Activated T-helper 1 cell treated with Interleukin-2 at 50 U/mL for 16 hours (primary cell): ENCODE measurements around the gene CCDC149.

Experiments used
- DNase-seq: peaks from one replicate; pipeline ENCODE4 v3.0.0-alpha.2; 2020; ENCODE audit warnings: low read depth

The CCDC149 gene

DNA sequence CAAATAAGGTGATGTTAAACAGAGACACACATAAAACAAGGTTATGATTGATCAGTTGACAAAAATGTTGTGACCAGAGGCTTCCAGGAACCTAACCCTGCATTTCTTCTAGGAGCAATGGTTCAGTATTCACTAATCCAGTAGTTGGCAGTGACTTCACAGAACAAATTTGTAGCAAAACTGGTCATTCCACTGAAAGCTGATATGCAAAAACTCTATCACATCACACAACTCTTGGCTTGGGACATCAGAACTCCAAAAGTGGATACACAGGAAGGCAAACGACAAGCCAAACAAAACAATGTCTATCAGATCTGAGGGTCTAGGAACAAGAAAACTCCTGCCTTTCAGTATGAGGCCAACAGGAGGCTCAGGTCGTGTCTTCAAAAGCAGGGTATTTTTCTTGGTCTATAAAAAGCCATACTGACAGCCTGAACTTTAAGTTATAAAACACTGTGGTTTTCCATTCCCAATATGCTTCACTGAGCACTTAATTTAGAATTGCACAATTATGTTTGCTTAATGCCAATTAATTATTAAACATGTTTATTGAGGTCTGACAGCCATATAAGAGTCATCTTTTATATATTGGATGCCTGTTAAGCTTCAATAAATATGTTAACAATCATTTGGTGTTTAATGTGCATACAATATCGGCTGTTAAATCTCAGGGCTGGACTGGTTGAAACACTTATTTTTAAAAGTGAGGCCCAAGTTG is 71.9 kb downstream of the CCDC149 start:
- no peak for DNase-seq

DNA sequence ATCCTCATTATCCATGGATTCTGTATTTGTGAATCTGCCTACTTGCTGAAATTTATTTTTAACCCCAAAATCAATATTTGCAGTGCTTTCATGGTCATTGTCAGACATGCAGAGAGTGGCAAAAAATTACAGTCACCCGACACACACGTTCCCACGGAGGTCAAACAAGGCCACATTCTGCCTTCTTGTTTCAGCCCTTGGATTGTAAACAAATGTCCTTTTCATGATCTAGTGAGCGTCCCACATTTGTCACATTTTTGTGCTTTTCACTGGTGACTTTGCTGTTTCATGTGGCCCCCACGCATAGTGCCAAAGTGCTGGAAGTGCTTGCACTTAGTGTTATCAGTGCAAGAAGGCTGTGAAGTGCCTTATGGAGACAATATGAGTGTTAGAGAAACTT is 72.5 kb downstream of the CCDC149 start:
- no peak for DNase-seq

DNA sequence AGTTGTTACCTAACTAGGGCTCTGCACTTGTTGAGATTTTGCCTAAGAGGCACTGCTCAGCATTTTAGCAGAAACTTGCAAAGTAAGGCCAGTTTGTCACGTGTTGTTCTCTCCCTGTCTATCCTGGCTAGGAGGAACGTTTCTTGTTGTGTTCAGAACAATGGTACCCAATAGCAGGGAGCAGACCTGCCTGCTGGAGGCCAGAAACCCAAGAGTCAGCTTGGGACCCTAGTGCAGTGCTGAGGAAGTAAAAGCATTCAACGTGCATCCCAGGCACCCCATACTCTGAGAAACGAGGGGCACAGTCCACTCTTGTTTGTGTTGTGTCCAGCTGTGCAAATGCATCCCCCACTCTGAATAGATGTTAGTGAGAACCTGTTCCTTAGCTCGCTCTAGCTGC is 75.1 kb downstream of the CCDC149 start:
- DNase-seq, result no peak

DNA sequence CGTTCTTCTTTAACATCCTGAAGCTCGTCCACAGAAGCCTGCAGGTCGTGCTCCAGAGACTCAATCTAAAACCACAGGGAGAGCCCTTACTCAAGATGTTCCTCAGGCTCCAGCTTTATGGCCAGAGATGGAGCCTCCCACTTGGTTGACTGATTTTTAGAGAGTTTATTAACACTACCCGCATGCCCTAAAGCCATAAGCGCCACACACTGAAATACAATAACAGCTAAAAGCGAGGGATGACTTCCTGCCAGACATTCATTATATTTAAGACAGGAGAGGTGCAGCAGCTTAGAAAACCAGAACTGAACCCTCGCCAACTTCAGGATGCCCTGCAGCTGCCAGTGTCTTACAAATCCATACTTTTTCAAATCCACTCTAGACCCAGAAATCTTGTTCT is 75.5 kb downstream of the CCDC149 start:
- DNase-seq, result no peak

DNA sequence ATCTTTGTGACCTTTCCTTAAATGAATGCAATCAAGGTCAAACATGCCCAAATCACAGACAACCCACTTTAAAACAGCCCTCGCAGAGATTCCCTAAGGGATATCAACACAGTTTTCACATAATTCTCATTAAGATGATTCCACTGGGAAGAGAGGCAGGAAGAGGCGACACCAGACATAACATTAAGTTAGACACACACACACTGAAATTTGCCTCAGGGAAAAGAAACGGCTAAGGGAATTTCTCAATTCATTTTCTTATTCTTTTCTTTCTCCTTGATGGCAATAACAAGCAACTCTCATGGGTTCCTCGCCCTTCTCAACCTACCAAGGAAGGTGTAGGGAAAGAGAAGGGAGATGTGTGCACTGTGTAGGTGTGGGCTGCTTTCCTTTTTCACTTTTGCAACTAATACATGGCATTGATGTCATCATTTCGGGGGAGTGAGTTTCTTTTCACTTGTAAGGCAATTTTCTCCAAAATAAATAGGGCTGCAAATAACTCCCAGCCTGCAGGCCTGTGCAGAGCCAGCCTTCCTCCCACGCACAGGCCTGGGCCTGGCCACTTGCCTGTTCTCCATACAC is 76.1 kb downstream of the CCDC149 start:
- no peak for DNase-seq

DNA sequence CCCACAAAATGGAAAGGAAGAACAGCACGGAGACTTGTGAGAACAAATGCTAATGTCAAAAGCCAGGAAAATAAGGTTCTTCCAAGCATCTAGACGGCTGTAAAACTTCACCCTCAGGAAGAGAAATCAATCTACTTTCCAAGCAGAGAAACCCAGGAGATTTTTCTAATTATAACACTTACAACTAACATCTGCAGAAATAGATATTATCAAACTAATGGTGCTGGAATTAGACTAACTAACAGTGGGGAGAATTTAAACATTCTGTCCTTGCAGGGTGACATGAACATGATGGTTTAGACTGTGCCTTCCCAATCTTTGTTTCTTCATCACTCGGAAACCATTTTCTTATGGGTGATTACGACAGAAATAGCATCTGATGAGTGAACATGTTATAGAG is 77.1 kb downstream of the CCDC149 start:
- no peak for DNase-seq

DNA sequence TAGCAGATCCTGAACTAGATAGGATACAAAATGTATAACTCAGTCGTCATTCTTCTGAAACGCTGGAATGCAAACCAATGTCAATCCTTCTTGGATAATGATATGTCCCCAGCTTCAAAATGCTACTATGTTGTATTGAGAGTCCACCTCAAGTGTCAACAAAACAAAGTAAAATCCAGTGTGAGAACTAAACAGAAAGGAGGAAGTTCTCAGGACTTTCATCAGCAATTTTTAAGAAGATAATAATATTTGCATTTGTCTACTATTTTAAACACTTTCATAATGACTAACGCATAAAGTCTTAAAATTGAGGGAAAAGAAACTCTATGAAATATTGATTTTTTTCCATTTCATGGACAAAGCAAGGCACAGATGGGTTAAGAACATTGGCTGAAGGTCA is 81.2 kb downstream of the CCDC149 start:
- DNase-seq, result no peak

DNA sequence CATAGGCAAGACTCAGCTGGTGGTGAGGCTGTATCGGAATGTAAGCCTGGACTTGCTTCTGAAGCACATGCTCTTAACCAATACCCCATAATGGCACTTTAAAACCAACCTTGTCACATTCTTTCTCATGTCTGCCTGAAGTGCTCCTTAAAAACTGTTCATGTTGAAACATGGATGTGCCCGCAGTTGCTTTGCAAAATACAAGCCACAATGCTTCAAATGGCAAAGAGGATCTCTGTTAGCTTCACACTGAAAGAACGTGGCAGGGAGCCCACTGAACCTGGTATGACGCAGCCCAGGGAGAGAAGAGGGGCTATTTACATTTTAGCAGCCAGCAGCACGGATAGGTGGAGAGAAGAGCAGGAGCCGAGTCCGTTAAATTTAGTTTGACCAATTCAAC is 88.1 kb downstream of the CCDC149 start:
- DNase-seq, result no peak

DNA sequence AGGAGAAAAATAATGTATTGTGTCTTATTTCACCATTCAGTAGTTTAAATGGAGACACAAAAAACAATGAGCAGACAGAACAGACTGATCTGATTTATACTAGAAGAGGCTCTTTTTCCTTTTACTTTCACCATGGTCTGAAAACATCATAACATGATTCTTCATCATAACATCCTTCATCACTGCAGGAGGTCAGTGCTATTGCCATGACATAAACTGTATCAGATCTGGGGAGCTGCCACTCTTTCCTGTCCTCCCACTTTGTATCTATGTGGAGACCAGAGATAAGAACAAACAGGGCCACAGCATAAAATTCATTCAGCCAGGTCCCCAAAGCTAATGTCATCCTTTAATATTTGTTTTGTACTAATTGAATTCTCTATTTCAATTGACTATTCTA is 92.3 kb downstream of the CCDC149 start:
- no peak for DNase-seq

DNA sequence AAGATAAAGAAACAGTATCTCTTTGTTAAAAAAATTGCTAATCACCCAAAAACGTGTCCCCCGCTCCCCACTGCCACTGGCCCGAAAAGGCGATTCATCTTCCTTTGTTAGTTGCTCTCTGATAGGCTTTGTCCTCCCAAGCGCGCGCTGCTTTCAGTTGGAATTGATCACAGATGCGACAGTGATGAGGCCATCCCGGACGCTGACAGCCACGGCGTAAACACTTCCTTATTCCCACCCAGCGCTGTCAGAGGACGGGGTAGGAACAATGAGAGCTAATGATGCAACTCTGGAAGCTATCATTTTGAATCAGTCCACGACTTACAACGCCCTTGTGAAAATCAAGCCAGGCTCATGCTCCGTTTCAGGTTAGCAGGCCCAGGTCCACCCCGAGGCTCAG is 96.0 kb downstream of the CCDC149 start:
- no peak for DNase-seq

DNA sequence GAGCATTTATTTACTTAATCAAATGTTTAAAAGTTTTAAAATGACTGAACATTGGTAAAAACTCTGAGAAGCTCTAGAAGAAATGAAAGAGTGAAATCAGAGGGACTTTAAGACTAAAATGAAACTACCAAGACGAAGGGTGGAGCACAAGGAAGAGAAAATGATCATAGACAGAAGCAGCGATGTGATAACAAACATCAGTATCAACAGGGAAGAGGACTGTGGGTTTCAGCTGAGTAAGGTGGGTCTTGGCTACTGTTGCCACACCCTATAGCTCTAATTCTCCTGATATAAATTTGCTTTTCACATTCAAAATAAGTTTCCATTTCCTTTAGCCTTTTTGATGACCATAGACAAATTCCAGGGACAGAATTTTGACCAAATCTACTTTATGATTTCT is 99.1 kb downstream of the CCDC149 start:
- DNase-seq, result no peak

DNA sequence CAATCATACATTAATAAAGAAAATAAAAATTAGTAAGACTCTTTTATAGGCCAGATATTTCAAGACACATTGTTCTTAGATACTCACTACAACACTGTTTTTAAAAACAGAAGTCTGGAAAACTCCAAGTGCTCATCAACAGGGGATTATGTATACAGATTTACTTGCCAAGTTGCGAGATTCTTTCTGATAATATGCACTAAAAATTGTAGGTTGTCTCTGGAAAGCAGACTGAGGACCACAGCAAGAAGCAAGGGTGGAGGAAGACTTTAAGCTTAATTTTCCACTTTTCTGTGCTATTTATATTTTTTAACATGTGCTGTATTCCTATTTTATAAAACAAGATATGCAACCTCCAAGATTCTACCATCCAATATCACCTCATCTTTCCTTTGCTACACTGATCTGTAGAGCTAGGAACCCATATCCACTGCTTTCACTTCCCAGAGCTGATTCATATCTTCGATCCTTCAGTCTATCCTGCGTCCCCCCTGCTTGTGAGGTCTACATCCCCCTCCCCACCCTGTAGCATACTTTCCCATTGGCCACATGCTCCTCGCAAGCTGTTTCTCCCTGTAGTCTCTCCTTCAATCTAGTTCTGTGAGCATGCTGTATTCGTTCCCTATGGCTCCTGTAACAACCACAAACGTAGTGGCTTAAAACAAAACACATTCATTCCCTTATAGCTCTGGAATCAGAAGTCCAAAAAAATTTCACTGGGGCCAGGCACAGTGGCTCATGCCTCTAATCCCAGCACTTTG is 101.8 kb downstream of the CCDC149 start:
- no peak for DNase-seq

DNA sequence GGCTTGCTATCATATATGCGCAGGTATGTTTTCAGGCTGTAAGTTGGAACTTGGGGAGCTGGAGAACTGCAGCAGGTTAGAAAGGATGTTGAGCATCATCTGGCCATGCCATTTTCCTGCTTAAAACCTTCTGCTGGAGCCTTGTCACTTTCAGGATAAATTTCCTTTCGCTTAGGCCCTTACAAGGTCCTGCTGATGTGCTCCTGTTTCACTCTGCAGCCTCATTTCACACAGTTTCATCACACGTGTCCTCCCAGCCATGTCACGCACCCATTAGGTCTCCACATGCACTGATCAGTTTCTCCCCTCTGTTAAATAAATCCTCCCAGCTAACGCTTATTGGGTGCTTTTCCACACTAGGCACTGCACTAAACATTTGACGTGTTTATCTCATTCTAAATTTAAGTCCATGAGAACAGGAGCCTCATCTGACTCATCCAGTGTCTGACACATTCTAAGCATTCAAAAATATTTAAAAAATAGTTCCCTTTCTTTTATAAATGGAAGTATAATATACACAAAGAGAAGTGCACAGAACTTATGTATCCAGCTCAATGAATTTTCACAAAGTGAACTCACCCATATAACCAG is 102.9 kb downstream of the CCDC149 start:
- no peak for DNase-seq

DNA sequence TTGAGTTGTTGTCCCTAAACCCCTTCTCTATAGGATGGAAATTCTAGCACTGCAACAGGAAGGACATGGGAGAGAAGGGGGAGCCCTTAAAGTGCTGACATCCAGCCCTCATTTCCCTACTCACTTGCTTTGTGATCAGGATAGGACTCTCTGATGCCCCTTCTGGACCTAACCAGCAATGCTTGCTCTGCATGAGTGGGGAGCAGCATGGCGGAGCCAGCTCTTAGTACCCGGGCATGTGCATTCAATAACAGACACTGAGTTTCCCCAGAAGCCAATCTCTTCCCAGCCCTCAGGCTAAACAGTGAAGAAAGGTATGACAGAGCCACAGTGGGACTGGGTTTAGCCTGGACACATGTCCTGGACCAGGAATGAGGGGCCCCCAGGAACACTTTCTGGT is 103.5 kb downstream of the CCDC149 start:
- no peak for DNase-seq

DNA sequence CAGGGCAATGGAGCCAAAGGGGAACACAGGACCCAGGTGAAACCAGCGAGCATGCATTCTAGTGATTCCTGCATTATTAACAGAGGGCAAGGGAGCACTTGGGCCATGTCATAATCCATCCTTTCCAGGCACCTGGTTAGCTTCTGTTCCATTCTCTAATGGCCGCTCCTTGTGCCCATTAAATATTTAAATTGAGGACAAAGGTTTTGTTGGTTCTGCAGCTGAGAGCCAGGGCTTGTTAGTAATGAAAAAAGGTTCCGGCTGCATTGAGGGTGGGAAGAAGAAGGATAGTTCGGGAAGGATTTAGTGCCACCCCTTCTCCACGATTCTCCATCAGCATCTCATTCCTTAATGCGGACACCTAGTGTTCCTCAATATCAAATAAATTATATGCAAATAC is 103.9 kb downstream of the CCDC149 start:
- no peak for DNase-seq

DNA sequence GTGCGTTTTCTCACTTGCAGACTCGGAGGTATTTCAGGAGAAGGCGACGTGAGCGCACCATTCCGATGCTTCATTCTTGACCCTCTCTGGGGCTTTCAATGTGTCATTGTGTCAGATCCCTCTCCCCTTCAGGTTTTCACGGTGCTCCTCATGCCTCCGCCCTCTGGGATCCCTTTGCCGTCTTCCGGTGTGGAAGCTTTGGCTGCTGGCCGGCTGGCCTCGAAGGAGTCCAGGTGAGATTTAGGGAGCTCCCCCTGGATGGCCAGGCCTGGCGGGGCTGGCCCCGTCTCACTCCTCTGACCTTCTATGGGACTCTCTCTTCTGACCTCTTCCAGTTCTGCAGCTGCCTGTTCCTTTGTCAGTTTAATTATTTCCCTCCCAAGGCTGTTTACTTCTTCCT is 104.6 kb downstream of the CCDC149 start:
- DNase-seq, result no peak

DNA sequence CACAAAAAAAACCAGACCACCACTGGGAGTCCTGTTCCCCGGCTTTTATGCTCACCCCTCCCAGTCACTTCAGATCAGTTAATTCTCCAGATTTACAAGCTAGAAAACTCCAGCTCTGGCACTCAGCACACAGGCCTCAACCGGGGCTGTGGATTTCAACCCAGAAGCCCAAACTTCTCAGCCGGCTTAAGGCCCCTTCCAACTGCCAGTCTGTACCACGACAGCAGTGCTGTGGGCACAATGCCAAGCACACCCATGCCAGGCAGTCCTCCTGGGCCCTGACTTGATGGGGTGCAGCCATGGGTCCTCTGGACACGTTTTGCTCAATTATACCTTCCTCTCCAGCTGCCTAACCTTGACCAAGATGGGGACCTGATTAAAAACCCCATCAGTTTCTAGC is 105.2 kb downstream of the CCDC149 start:
- no peak for DNase-seq

DNA sequence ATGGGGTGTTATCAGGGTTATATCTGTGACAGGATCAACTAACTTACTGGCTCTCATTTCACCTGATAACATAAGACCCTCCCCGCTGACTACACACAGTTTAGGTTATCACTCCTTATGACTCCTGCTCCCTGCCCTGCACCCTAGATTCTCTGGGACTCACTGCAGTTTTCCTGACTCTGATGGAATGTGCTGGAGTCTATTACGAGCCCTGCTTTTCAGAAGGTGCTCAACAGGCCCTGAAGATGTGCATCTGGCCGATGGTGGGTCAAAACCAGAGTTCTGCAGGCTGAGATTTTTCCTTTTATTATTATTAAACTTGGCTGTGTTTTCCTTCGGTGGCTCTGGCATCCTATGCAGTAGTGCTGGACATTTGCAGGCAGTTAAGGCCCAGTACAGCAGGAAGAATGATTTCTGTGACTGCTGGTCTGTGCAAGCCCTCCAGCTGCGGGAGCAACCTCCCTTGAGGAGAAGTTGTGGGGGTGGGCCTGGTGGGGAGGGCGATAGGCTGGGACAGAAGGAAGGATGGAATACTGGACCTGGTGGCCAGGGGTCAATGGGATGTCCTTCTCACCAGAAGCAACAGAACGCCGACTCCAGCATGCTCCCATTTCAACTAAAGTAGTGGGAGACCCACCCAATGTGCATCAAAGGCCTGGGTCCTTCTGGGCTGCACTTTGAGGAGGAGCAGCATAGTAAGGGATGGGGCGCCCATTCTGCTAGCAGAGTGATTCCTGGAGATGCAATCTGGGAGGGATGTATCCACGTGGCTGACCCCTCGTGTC is 106.4 kb downstream of the CCDC149 start:
- no peak for DNase-seq

DNA sequence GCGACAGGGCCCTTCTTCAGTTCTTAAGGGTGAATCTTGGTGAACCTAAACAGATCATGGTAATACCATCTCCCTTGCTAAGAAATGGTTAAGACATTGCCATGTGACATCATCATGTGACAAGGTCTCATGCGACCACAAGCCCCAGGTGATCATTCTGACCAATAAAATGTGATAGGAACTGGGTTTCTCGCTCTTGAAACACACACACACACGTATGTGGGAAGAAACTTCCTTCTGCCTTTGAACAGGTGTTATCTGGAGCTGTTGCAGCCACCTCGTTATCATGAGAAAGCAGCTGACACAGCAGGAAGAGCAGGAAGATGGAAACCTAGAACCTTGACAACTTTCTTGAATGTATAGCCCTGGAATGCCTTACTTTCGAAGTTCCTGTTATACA is 107.3 kb downstream of the CCDC149 start:
- no peak for DNase-seq

DNA sequence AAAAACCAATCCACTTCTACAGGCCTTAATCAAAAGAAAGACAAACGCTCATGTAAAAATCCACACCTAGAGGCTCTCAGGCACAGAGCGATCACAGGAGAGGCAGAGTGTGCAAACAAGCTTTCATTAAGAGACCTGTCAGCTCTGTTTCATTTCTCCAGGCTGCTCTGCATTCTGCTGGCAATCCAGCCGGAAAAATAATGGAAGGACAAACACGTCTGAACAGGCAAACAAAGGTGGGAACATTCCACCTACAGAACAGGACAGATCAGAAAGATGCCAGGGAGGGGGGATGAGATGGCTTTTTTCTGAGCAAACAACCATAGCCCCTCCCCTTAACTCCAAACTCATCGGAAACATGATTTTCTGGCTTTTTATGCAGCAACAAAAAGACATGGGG is 107.8 kb downstream of the CCDC149 start:
- DNase-seq, result no peak

DNA sequence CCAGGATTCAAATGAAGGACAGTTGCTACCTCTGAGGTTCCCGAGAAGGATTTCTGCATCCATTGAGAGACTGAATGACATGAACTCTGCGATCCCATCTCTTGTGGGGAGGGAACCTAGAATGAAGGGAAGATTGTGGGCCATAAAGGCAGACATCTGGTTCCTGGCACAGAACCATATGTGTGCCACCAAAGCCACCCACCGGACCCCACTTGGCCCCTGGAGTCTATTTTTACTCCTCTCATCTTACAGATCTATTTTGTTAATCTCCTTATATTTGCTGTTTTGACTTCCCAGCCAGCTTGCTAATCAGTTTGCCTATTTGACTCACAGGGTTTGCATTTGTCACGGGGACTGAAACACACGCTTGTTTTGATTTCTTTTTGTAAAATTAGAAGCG is 110.2 kb downstream of the CCDC149 start:
- DNase-seq, result no peak

DNA sequence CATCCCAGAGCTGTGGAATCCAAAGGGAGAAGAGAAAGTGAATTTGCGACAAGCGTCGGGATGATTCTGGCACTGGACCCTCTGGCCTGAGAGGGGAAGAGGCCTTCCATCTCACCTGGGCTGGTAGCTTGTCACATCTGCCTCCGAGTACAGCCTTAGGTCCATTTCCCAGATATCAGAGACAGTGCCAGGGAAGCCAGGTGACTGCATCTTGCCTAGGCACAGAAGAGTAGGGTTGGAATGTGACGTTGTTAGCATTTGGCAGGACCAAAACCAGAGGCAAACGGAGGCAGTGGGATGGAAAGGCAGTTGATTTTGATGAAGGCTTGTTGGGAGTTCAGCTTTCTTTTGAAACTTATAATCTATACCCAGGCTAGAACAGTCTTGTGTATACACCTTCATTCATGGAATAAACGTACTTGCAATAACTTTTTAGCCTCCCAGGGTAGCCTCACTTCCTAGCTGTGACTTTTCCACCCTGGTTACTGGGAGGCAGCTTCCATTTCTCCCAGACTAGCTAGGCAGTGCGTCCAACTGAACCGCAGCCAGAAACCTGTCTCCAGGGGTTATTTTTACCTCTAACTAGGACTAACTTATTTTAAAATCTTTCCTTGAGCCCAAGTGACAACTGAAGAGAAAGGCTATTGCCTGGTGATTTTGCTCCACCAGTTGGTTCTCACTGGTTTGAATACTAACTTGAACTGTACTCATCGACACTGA is 111.5 kb downstream of the CCDC149 start:
- no peak for DNase-seq
